Epidermal melanocyte (primary cell): ENCODE results near the gene TBCK.

ENCODE experiments used
- DNase-seq: peaks from one replicate; pipeline ENCODE4 v3.0.0; 2011; ENCODE audit warnings: low spot score; ENCODE audit not compliant: insufficient read length

Gene TBCK

DNA sequence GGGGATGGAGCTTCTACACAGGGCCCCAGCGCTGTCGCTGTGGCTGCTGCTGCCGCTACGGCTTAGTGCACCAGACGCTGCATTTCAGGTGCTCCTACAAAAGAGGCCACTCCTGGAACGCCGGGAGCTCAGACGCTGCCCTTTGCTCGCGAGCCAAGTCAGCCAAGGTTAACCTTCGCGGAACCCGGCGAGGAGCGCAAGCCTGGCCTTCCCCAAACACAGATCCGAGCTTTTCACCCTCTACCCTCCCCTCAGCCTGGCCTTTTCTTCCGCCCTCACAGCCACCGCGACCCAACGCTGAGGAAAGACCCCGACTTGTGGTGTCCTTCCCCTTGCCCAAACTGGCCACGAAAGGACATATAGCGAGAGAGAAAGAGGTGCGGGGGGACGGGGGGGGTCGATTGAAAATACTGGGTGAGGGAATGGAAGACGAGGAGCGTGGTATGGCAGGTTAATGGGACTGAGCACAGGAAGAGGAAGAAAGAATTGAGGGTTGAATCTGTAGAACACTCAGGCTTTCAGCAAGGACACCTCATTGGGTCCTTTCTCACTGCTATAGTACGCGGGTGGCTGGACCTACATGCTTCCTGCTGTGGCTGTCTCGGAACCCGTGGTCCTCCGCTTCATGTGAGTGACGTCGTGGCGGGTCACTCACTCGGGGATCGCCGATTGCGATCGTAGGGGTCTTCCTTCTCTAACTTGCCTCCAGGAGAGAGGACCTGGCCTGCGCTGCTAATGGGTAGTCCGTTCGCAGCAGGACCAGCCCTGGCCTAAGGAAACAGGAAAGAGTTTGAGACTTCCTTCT is at the start of gene TBCK, which contains the start of gene AIMP1:
Gene TBCK (minus strand): TSS at position 242 of the 805 bp plus-strand sequence. CDS start 7,249 bp downstream, outside the sequence.
Gene AIMP1 (plus strand): TSS at position 583 of the 805 bp plus-strand sequence. CDS start 8,460 bp downstream, outside the sequence.
- peak; percentile 74 for DNase-seq

DNA sequence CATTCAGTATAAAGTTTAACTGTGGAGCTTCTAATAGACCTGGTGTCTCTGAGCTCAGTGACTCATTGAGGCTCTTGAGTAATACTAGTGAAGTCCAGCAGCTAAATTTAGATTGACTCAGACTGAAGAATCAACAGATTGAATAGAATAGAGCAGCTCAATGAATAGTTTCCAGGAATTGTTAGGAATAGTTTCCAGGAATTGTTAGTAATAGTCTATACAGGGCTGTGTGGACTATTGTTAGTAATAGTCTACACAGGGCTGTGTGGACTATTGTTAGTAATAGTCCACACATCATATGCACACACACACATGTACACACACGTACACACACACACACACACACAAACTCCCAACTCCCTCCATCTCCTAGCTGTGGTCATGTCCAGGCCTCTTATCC is 49.6 kb upstream of the TBCK start:
- peak; percentile 26 for DNase-seq

DNA sequence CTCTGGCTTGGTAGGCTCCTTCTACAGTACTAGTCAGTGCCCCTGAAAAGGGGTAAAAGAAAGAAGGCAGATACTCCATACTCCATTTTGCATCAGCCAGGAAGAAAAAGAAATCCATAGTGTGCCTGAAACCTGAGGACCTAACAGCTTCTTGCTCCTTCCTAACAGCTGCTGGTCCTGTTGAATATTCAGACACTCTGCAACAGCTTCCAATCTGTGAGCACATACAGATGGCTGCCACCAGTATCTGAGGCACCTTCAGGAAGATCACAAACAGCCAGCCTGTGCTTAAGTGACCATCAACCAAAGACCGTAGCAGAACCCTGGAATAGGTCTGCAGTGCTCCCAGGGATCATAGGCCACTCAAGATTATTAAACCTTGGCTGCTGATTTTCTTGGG is 48.3 kb upstream of the TBCK start:
- no peak for DNase-seq

DNA sequence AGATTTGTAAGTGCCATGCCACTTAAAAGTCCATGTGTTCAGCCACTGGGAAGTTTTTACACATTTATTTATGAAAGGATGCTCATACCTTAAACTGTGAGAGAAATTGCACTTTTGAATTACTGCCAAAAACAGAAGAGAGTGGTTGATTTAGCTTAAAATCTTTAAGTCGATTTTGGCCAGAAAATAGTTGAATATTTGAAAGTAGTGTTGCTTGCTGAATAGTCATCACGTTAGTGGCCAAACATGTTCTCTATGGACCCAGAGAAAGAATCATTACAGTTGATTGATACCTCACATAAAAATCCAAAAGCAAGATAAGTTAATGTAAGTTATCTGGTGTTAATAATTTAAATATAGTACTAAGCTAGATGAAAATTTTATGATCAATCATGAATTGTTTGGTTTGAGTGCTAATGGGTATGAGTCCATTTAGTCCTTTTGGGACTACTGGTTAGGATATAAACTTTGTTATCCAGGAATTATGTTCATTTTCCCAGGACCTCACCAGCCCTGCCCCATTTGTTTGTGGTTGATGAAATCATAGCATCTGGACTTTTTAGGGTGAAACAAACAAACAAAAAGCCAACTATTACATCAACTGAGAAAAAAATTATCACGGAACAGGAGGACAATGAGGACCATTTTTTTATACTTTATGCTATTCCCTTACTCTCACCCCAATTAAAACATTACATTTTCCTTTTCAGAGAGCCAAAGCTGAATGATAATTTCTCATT is 46.2 kb upstream of the TBCK start:
- no peak for DNase-seq

DNA sequence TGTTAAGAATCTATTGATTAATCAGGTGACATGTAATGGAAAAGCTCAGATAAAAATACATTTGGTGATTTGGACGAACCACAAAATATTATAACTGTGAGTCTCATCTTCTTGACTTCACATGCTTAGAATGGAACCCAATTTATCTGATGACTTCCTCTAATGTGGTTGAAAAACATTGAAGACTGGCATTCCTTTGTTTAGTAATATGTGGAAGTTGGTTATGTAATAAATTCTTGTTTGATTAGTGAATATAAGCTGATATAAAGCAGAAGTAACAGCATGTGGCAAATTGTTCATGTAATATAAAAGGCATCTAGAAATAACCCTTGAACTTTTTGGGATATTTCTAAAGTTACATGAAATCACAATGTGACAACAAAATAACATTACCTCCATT is 42.9 kb upstream of the TBCK start:
- no peak for DNase-seq

DNA sequence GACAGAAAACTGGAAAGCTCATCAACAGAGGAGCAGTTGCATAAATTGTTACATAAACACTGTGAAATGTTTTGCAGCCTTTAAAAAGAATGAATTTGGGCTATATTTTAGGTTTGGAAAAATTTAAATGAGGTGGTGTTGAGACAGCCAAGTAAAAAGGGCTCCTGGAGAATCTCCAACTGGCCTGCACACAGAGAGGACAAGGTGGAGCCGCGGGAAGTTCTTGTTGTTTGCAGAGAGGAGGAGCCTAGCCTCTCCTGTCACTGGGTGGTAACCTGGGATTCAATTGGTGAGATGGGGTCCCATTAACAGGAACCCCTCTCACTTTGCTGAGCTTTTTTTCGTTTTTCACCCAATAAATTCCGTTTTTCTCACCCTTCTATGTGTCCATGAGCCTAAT is 39.2 kb upstream of the TBCK start:
- no peak for DNase-seq

DNA sequence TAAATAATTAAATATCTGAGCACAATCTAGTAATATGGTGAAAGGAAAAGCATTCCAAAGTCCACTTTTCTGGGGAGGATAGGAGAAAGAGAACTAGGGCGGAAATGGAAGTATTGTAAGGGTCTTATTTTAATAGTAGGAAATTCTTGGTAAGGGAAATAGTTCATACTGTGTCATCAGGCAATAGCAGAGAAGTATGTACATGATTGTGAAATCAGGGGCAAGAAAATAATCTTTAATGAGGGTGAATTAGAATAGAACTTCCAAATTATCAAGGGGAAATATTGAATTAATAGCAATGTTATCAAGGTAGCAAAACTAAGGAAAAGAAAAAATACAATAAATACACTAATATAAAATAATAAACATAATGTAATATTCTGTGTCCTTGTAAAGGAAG is 37.8 kb upstream of the TBCK start:
- no peak for DNase-seq

DNA sequence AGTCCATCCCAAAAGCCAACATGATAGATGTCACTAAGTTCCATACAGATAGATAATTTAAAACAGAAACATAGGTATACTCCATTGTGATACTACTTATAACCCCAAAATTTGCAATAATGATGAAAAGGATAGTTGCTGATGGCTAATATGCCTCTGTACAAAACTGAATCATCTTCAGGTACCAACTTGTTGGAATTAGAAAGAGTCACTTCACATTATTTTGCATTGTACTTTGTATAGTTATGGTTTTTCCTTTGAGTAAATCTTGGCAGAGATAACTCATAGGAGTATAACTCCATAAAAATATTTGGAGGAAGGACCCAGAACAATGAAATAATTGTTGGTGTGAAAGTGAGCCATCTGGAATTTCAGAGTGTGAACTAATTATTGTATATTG is 35.0 kb upstream of the TBCK start:
- no peak for DNase-seq

DNA sequence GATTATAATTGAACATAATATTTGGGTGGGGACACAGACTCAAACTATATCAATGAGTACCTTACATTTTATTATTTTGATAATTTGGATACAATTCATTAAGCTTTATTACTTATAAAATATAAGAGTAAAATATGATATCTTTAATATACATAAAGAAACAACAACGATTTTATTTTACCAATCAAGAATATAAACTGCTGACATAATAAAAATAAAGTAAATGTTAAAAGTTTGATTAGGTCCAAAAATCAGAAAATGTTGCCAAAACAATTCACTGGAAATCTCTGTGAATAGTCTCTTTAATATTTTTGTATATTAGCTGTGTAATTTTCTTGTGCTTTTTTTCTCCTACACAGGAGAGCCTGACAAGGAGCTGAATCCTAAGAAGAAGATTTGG is 31.2 kb upstream of the TBCK start:
- no peak for DNase-seq

DNA sequence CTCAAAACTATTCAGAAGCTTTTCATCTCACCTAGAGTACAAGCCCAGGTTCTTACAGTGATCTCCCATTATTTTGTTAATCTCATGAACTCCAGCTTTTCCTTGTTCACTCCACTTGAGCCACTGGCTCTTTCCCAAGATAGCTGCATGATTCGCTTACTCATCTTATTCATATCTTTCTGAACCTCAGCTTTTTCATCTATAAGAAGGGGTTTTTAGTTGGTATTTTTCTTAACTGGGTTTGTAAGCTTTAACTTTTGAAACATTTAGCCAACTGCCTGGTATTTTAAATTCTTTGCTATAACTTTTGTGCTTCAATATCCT is 28.6 kb upstream of the TBCK start:
- DNase-seq: no peak

DNA sequence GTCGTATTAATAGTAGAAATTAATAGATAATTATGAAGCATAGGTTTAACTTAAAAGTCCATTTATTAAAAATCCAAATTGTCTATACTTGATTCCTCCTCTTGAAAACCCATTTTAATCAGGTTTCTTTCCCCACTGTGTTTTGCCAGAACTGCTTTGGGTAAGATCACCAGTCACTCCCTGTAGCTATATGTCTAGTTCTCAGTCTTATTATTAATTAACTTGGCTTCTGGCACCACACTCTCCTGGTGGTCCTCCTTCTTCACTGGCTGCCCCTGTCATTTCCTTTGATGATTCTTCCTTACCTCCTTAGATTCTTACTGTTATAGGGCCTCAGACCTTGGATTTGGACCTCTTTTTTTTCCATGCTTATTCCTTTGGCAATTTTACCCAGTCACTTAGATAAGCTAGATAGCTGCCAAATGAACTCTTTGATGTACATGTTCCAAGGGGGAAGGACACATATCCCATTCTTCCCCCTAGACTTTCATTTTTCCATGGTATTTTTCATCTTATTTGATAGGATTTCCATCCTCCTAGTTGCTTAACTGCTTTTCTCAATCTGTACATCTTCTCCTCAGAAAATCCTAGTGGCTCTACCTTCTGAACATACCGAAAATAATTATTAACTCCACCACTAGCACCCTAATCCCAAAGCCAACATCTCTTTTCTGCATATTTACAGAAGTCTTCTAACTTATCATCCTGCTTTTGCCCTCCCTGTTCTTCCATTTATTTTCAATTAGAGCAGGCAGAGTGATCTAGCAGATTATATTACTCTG is 28.0 kb upstream of the TBCK start:
- no peak for DNase-seq

DNA sequence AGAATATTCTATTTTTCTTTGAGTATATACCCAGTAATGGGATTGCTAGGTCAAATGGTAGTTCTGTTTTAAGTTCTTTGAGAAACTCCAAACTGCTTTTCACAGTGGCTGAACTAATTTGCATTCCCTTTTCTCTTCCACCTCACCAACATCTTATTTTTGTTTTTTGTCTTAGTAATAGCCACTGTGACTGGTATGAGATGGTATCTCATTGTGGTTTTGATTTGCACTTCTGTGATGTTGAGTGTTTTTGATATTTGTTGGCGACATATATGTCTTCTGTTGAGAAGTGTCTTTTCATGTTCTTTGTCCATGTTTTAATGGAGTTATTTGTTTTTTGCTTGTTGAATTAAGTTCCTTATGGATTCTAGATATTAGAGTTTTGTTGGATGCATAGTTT is 24.8 kb upstream of the TBCK start:
- DNase-seq: no peak

DNA sequence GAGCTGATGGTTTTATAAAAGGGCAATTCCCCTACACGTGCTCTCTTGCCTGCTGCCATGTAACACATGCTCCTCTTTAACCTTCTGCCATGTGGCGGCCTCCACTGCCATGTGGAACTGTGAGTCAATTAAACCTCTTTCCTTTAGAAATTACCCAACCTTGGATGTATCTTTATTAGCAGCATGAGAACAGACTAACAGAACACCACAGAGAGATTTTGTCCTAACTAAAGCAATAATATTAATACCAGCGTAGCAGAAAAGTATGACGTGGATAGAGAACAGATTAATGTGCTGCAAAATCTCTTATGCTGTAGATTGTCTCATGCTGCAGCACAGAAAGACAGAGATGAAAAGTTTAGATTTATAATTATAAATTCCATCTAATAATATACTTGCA is 23.4 kb upstream of the TBCK start:
- DNase-seq: no peak

DNA sequence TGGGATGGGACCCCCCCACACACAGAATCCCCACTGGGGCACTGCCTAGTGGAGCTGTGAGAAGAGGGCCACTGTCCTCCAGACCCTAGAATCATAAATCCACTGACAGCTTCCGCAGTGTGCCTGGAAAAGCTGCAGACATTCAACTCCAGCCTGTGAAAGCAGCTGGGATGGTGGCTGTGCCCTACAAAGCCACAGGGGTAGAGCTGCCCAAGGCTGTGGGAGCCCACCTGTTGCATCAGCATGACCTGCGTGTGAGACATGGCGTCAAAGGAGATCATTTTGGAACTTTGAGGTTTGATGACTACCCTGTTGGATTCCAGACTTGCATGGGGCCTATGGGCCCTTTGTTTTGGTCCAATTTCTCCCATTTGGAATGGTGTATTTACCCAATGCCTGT is 22.7 kb upstream of the TBCK start:
- no peak for DNase-seq

DNA sequence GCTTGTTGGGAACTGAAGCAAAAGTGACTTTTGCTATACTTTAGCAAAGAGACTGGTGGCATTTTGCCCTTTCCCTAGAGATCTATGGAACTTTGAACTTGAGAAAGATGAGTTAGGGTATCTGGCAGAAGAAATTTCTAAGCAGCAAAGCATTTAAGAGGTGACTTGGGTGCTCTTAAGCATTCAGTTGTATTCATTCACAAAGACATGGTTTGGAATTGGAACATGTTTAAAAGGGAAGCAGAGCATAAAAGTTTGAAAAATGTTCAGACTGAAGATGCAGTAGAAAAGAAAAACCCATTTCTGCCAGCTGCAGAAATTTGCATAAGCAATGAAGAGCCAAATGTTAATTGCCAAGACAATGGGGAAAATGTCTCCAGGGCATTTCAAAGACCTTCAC is 21.9 kb upstream of the TBCK start:
- no peak for DNase-seq

DNA sequence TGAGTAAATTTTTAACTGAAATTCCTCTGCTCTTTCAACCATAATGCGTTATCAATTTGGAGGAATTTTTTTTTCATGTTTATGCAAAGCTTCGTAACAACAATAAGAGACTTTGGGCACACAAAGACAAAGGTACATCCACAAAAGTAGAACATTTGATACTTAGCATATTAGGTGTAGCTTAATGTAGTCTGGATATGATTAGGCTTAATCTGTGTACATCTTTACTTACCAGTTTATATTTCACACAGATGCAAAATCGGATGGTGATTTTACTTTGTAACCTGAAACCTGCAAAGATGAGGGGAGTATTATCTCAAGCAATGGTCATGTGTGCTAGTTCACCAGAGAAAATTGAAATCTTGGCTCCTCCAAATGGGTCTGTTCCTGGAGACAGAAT is 20.6 kb upstream of the TBCK start:
- no peak for DNase-seq

DNA sequence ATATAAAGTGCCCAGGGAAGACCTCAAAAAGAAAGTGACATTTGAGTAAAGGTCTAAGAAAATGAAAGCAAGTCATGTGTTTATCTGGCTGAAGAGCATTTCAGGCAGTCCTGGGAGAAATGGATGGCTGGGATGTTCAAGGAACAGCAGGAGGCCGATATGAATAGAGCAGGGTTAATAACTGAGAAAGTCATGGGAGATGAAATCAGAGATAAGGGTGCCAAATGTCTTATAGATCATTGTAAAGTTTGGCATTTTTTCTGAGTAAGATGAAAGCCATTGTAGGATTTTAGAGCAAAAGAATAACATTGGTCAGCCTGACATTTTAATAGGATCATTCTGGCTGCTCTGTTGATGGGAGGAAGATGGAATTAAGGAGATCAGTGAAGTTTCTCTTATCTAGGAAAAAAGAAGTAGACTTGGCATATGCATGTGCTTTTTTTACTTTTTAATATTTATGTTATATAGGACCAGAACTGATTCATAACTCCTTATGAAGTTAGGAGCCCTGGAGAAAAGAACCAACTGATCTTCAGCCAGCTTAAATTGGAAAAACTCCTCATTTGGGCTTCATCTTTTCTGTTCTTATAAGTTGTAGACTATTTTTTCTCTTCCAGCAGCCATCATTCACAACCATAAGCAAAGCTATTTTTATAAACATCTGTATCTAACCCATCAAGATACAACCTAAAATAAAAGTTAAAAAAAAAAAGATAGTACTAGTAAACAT is 18.9 kb upstream of the TBCK start:
- no peak for DNase-seq

DNA sequence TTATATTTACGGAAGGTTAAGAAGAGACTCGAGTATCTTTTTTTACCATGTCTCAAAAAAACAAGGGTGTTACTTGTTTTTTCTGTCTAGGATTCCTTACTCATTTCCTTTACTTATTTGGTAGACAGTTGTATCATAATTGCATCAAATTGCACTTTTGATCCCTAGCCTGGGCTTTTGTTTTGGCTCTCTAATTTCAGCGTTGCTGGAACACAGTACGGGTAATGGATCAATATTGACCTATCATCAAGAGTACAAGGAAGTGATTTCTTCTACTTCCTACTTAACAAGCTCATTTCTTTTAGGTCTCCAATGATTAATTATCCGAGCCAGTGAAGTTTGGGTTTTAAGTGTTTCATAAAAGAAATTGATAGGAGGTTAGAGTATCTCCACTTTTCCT is 17.2 kb upstream of the TBCK start:
- no peak for DNase-seq

DNA sequence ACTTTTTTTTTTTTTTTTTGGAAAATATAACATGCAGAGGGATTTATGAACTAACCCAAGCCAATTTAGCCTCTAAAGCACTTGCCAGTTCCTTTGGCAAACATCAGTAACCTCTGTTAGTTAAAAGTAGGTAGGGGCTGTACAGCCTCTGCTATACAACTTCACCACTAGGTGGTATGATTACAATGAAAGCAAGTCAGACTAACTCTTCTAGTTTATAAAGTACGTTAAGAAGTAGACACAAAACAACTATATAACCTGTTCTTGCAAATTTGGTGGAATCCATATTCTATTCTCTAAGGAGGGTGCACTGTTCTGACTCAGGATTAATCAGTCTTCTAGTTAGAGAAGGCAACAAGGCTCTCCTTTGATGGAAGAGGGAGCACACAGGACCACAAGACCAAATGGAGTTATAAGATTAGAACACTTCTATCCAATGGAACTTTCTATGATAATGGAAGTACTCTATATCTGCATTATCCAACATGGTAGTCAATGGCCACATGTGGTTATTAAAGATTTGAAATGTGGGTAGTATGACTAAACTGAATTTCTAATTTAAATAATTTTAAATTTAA is 13.1 kb upstream of the TBCK start:
- peak; percentile 34 for DNase-seq

DNA sequence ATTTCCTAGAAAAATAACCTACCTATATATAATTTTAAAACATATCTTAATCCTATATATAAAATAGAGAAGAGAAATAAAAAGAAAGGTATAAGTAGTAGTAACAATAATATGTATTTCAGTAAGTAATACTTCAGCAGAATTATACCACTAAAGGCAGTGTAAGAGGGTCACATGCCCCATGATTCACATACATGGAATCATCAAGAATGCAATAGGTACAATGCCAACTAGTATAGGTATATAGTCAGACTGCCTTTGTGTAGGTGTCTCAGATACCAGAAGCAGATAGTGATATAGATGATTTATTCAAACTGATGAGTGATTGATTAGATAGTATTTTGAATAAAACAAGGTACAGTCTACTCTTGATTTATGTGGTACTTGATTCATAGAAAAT is 9.8 kb upstream of the TBCK start:
- DNase-seq: no peak

DNA sequence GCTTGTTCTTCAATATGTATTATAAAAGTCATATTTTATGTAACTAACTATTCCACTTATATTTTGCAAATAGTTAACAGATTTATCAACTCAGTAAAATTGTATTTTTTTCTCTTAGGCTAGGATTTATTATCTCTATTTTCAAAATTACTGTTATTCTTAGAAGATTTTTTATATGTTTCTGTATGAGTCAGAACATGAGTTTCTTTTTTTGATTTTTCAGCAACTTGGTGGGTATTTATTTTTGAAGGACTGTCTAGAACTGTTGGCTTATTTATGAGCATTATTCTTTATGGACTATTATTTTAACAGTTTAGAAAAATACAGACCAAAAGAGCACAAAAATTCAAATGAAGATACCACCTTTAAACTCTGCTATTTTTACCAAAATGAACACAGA is 7.1 kb upstream of the TBCK start:
- no peak for DNase-seq
